MM.1S (cell line): ENCODE data around the gene IRF1.

Experiments
- DNase-seq: peaks from one replicate; pipeline ENCODE4 v3.0.0-alpha.2; 2015
- H2AFZ ChIP-seq: fragments of 300-600 bp; sonication (generic); 2 replicates; pipeline ENCODE4 v1.6.0; 2016; ENCODE audit warnings: antibody characterized with exemption, low read length
- H3F3A ChIP-seq: fragments of 300-600 bp; sonication (generic); 2 replicates; pipeline ENCODE4 v1.6.1; 2016; ENCODE audit warnings: mild to moderate bottlenecking, antibody characterized with exemption, low read length, moderate library complexity, mixed read lengths; ENCODE audit not compliant: insufficient read depth
- H3K27ac ChIP-seq: fragments of 300-600 bp; sonication (generic); 2 replicates; pipeline ENCODE4 v1.5.1; 2016; ENCODE audit warnings: mild to moderate bottlenecking, low read length
- H3K27me3 ChIP-seq: fragments of 300-600 bp; sonication (generic); replicated peaks from 2 replicates; pipeline ENCODE4 v1.6.0; 2016; ENCODE audit warnings: low read length; ENCODE audit not compliant: insufficient read depth
- H3K36me3 ChIP-seq: fragments of 300-600 bp; sonication (generic); replicated peaks from 2 replicates; pipeline ENCODE4 v1.6.1; 2016; ENCODE audit warnings: mild to moderate bottlenecking, low read length, mixed read lengths; ENCODE audit not compliant: insufficient read depth
- H3K4me1 ChIP-seq: fragments of 300-600 bp; sonication (generic); 2 replicates; pipeline ENCODE4 v1.6.1; 2016; ENCODE audit warnings: low read length, mixed read lengths
- H3K4me2 ChIP-seq: fragments of 300-600 bp; sonication (generic); 2 replicates; pipeline ENCODE4 v1.6.0; 2016; ENCODE audit warnings: low read depth, low read length
- H3K4me3 ChIP-seq: fragments of 300-600 bp; sonication (generic); 2 replicates; pipeline ENCODE4 v1.5.1; 2016; ENCODE audit warnings: low read length, mixed read lengths
- H3K79me2 ChIP-seq: fragments of 300-600 bp; sonication (generic); 2 replicates; pipeline ENCODE4 v1.6.1; 2016; ENCODE audit warnings: mixed run types, low read length, mixed read lengths
- H3K9ac ChIP-seq: fragments of 300-600 bp; sonication (generic); 2 replicates; pipeline ENCODE4 v1.6.1; 2016; ENCODE audit warnings: low read length, mixed read lengths
- H3K9me2 ChIP-seq: fragments of 300-600 bp; sonication (generic); replicated peaks from 2 replicates; pipeline ENCODE4 v1.6.1; 2016; ENCODE audit warnings: mild to moderate bottlenecking, low read length, mixed read lengths; ENCODE audit not compliant: insufficient read depth
- H3K9me3 ChIP-seq: fragments of 300-600 bp; sonication (generic); replicated peaks from 2 replicates; pipeline ENCODE4 v1.6.1; 2016; ENCODE audit warnings: mild to moderate bottlenecking, low read length, mixed read lengths; ENCODE audit not compliant: insufficient read depth
- H4K20me1 ChIP-seq: fragments of 300-600 bp; sonication (generic); 2 replicates; pipeline ENCODE4 v1.6.1; 2016; ENCODE audit warnings: mild to moderate bottlenecking, low read length, moderate library complexity, mixed read lengths; ENCODE audit not compliant: insufficient read depth
- EZH2 ChIP-seq: fragments of 300-600 bp; sonication (generic); optimal IDR thresholded peaks from 2 replicates; pipeline ENCODE3; 2017; ENCODE audit warnings: low read depth, mild to moderate bottlenecking, antibody characterized with exemption, low read length, mixed read lengths
- EZH2phosphoT487 ChIP-seq: fragments of 300-600 bp; sonication (generic); IDR thresholded peaks from 2 replicates; pipeline ENCODE4 v1.6.1; 2018; ENCODE audit warnings: antibody characterized with exemption, low read length
- TF ChIP-seq, protein P1 (sequence below): fragments of 300-600 bp; sonication (generic); IDR thresholded peaks from 2 replicates; pipeline ENCODE4 v1.5.1; 2016; ENCODE audit warnings: antibody characterized with exemption, low read length, mixed read lengths

IRF1 gene

DNA sequence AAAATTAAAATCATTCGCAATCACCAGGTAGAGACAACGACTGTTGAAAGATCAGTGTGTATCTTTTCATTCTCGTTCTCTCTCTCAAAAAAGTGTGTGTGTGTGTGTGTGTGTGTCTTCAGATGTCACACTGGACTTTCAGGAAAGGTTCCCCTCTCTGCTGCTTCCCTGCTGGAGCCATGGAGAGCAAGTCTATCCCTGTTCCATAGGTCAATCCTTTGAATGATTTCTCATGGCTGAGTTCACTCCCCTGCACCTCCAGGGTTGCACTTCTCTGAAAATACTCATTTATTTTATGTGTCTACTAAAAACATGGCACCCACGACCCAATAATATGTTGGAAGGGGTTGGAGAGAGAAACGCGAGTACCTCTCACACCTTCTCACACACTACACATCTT lies 28.2 kb downstream of the IRF1 start:
- no peak for DNase-seq
- Histone ChIP-seq H2AFZ (no peak overlapping the region), H3K36me3 (no peaks in the 10 kb centered on the region), H3F3A (peaks cover 69% of the 10 kb centered on the region), H3K4me1 (peaks cover 97% of the 10 kb centered on the region), H3K4me2 (peak overlapping the region; percentile 75; the same call in 1 of the 2 replicates), H3K9me2 (no peaks in the 10 kb centered on the region), H4K20me1 (no peaks in the 10 kb centered on the region), H3K27me3 (no peaks in the 10 kb centered on the region), H3K79me2 (peaks cover 68% of the 10 kb centered on the region), H3K4me3 (no peak overlapping the region), H3K9me3 (no peaks in the 10 kb centered on the region), H3K27ac (peak overlapping the region; percentile 89; the same call in 1 of the 2 replicates), H3K9ac (no peak overlapping the region)
- TF ChIP-seq EZH2phosphoT487 = no peak
- TF ChIP-seq, protein P1, sequence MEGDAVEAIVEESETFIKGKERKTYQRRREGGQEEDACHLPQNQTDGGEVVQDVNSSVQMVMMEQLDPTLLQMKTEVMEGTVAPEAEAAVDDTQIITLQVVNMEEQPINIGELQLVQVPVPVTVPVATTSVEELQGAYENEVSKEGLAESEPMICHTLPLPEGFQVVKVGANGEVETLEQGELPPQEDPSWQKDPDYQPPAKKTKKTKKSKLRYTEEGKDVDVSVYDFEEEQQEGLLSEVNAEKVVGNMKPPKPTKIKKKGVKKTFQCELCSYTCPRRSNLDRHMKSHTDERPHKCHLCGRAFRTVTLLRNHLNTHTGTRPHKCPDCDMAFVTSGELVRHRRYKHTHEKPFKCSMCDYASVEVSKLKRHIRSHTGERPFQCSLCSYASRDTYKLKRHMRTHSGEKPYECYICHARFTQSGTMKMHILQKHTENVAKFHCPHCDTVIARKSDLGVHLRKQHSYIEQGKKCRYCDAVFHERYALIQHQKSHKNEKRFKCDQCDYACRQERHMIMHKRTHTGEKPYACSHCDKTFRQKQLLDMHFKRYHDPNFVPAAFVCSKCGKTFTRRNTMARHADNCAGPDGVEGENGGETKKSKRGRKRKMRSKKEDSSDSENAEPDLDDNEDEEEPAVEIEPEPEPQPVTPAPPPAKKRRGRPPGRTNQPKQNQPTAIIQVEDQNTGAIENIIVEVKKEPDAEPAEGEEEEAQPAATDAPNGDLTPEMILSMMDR = no peak
- no peak for TF ChIP-seq EZH2

DNA sequence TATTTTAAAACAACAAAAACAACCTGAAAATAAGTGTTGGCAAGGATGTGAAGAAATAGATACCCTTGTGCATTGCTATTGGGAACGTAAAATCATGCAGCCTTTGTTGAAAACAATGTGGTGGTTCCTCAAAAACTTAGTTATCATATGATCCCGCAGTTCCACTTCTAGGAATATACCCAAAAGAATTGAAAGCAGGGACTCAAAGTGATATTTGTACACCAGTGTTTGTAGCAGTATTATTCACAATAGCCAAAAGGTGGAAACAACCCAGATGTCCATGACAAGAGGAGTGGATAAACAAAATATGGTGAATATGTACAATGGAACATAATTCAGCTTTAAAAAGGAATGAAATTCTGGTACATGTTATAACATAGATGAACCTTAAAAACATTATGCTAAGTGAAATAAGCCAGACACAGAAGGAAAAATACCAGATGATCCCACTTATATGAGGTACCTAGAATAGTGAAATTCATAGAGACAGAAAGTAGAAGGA lies 29.0 kb downstream of the IRF1 start:
- Histone ChIP-seq H3K36me3 (no peaks in the 10 kb centered on the region), H3K27me3 (no peaks in the 10 kb centered on the region), H3K4me2 (no peak overlapping the region), H3K4me1 (peaks cover 99% of the 10 kb centered on the region), H3K4me3 (no peak overlapping the region), H4K20me1 (no peaks in the 10 kb centered on the region), H3K9me2 (no peaks in the 10 kb centered on the region), H3K79me2 (peaks cover 74% of the 10 kb centered on the region), H3K9ac (no peak overlapping the region), H3F3A (peaks cover 69% of the 10 kb centered on the region), H3K9me3 (no peaks in the 10 kb centered on the region), H3K27ac (no peak overlapping the region; the same call in 1 of the 2 replicates), H2AFZ (no peak overlapping the region)
- no peak for DNase-seq
- TF ChIP-seq EZH2 (no peak), EZH2phosphoT487 (no peak)
- TF ChIP-seq, protein P1 = no peak

DNA sequence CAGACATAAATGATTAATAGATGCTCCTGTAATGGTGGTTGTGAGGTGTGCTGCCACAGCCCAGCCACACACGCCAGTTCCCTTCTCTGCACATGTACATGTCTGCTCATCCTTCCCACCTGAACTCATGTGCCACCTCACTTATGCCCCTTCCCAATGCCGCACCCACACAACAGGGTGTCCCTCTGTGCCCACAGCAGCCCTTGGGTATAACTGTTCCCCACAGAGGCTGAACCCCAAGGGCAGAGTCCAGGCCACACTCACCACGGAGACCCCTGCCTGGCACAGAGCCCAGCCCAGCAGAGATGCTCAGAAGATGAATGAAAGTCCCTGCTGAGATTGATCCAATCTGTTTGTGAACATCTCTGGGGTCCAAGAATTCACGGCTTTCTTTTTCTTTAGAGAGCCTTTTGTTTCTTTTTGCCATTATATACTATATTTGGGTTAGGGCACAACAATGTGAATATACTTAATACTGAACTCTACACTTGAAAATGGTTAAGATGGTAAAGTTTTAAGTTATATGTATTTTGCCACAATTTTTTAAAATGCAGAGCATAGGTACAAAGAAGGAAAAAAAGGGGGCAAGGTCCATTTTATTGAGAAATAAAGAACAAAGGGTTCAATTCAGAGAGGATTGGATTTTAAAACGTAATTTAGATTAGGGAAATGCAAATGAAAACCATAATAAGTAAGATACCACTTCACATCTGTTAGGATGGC lies 29.6 kb downstream of the IRF1 start:
- Histone ChIP-seq H3K27ac (no peak overlapping the region), H2AFZ (no peak overlapping the region), H3F3A (peaks cover 69% of the 10 kb centered on the region), H4K20me1 (no peaks in the 10 kb centered on the region), H3K4me3 (no peak overlapping the region), H3K9me2 (no peaks in the 10 kb centered on the region), H3K4me2 (no peak overlapping the region), H3K9ac (no peak overlapping the region), H3K27me3 (no peaks in the 10 kb centered on the region), H3K4me1 (peaks cover 98% of the 10 kb centered on the region), H3K9me3 (no peaks in the 10 kb centered on the region), H3K36me3 (no peaks in the 10 kb centered on the region), H3K79me2 (peaks cover 74% of the 10 kb centered on the region)
- no peak for DNase-seq
- TF ChIP-seq, protein P1 = no peak
- TF ChIP-seq EZH2 (no peak), EZH2phosphoT487 (no peak)
